GM12878 (cell line): ENCODE measurements around the gene TK2.

Source experiments
- TBL1XR1 ChIP-seq: IDR thresholded peaks from 2 replicates; pipeline ENCODE4 v1.6.1; 2012; ENCODE audit warnings: low read depth, low read length, improper control_type of control experiment
- TCF12 ChIP-seq: IDR thresholded peaks from 2 replicates; pipeline ENCODE4 v1.6.1; 2011; ENCODE audit warnings: low read depth, mild to moderate bottlenecking, low read length
- TF ChIP-seq, protein P1 (sequence below), 3 experiments: IDR thresholded peaks in 2 of 3; conservative IDR thresholded peaks in 1 of 3; 2 replicates each; pipeline ENCODE4 v1.5.1; 2011; ENCODE audit warnings: low read depth in 3 of 3, low read length in 3 of 3, mild to moderate bottlenecking in 3 of 3, control low read depth in 2 of 3, moderate library complexity in 2 of 3, inconsistent platforms in 1 of 3, mixed read lengths in 1 of 3; ENCODE audit not compliant: control insufficient read depth in 2 of 3, insufficient read depth in 1 of 3; ENCODE audit errors: extremely low read depth in 1 of 3
- TF ChIP-seq, protein P2 (sequence below): fragments of 450-650 bp; IDR thresholded peaks from 2 replicates; pipeline ENCODE4 v1.6.1; 2014; ENCODE audit warnings: mild to moderate bottlenecking

DNA sequence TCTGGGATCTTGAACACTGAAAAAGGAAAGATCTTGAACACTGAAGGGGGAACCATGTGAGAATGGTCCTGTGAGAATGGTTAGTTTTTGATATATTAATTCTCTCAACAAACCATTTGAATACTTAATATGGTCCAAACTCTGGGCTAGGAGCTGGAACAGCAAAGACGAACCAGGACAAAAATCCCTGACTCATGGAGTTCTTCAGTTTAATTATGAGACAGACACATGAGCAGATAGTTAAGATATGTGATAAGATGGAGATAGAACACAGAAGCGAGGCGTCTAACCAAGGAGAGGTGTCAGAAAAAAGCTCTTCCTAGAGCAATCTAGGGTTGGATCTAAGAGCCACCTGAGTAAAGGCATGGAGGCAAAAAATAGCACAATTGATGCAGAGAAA lies 4.1 kb upstream of the TK2 start:
- TF ChIP-seq TBL1XR1, result no peak
- TF ChIP-seq, protein P1, sequence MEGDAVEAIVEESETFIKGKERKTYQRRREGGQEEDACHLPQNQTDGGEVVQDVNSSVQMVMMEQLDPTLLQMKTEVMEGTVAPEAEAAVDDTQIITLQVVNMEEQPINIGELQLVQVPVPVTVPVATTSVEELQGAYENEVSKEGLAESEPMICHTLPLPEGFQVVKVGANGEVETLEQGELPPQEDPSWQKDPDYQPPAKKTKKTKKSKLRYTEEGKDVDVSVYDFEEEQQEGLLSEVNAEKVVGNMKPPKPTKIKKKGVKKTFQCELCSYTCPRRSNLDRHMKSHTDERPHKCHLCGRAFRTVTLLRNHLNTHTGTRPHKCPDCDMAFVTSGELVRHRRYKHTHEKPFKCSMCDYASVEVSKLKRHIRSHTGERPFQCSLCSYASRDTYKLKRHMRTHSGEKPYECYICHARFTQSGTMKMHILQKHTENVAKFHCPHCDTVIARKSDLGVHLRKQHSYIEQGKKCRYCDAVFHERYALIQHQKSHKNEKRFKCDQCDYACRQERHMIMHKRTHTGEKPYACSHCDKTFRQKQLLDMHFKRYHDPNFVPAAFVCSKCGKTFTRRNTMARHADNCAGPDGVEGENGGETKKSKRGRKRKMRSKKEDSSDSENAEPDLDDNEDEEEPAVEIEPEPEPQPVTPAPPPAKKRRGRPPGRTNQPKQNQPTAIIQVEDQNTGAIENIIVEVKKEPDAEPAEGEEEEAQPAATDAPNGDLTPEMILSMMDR (IDR thresholded peaks at IDR 0.05 in 2 of 3, conservative IDR thresholded peaks at IDR 0.05 in 1 of 3; ENCODE audit: control insufficient read depth in 2 of 3, extremely low read depth in 1 of 3, insufficient read depth in 1 of 3, low read depth in 3 of 3, low read length in 3 of 3), result no peak
- TF ChIP-seq, protein P2, sequence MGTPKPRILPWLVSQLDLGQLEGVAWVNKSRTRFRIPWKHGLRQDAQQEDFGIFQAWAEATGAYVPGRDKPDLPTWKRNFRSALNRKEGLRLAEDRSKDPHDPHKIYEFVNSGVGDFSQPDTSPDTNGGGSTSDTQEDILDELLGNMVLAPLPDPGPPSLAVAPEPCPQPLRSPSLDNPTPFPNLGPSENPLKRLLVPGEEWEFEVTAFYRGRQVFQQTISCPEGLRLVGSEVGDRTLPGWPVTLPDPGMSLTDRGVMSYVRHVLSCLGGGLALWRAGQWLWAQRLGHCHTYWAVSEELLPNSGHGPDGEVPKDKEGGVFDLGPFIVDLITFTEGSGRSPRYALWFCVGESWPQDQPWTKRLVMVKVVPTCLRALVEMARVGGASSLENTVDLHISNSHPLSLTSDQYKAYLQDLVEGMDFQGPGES, result no peak
- no peak for TF ChIP-seq TCF12
